GM18526 (cell line): ENCODE measurements around the gene GREM1.

Source experiments
- POLR2A ChIP-seq: IDR thresholded peaks from 3 replicates; pipeline ENCODE4 v1.6.1; 2011; ENCODE audit not compliant: insufficient read length; ENCODE audit errors: extremely low read depth

Gene GREM1

GRCh38 chr15:32717426-32718226 is at the start of gene GREM1:
Gene GREM1, plus strand, starts transcription at chr15:32718004. Its CDS starts 12,687 bp downstream, at chr15:32730691.
- no peak for TF ChIP-seq POLR2A

GRCh38 chr15:32668942-32669341 is 48.9 kb upstream of the GREM1 start:
- no peak for TF ChIP-seq POLR2A

DNA sequence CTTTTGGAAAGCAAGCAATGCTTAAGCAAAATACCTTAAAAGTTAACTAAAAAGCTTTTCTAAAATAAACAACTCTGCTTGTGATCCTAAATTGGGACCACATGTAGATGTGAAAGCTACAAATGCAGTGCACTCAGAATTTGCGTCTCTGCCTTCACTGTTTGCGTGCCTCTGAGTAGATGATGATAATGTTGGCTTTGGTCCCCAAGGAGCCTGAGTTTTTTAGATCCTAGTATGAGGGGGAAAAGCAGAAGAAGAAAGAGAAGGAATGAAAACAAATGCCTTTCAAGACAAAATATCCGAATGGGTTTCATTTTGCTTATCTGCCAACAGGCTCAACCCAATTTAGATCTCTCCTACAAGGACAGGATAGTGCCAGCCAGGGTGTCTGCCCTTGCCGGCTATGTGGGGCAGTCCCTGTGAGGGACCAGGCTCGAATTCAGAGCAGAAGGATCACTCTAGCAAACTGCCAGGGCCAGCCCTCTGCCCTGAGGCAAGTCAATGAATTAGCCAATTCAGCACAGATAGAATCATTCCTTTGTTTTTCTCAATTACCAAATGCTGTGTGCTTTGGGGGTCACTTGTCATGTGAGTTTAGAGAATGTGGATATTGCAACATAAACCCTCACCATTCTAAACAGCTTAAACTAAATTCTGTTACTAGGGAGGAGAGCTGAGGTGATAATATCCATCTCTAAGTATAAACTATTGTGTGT is 47.8 kb upstream of the GREM1 start:
- no peak for TF ChIP-seq POLR2A

- no peak for TF ChIP-seq POLR2A
Measured at GRCh38 chr15:32670623-32671022, 47.2 kb upstream of the GREM1 start.

GRCh38 chr15:32671339-32672325 is 46.2 kb upstream of the GREM1 start:
- no peak for TF ChIP-seq POLR2A

GRCh38 chr15:32674681-32675080 is 43.1 kb upstream of the GREM1 start:
- no peak for TF ChIP-seq POLR2A

DNA sequence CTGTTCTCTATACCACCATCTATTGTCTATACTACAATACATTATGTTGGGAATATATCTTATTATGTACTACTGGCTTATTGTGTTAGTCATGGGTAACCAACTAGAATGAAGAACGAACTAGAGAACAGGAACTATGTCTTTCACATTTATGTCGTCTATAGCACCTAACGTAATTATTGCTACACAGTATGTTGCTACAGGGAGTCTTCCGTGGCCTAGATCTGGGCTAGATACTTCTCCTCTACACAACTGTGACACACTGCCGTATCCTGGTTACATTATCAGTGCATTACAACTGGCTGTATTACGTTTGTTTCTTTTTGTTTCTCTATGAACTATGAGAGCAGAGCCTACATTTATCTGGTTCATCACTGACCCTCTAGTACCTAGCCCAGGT is 42.3 kb upstream of the GREM1 start:
- TF ChIP-seq POLR2A, result no peak

DNA sequence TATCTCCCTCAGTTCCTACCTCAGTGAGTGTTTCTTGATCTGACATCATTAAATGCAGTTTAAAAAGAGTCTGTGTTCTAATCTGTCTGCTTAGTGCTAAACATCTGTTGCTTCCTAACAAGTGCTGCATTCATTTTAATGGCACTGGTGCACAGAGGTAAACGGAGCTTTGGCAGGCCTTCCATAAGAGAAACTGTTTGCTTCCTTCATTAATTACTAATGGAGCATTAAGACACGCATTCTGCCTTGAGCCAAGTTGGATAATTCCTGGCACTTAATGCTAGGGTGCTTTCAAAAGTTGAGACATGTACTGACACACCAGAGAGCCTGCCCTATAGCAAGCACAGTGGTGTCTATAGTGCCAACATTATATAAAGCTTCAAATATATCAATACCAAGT is 41.6 kb upstream of the GREM1 start:
- TF ChIP-seq POLR2A, result no peak

GRCh38 chr15:32677238-32677750 is 40.5 kb upstream of the GREM1 start:
- no peak for TF ChIP-seq POLR2A

DNA sequence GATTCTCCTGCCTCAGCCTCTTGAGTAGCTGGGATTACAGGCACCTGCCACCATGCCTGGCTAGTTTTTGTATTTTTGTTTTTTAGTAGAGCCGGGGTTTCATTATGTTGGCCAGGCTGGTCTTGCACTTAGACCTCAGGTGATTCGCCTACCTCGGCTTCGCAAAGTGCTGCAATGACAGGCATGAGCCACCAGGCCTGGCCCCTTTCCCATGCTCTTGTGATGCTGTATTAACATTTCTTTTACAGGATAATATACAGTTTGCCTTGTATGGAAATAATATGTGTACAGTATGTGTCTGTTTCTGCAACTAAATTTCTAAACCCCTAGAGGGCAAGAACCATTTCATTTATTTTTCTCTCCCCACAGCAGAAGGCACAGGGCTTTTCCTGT is 38.5 kb upstream of the GREM1 start:
- no peak for TF ChIP-seq POLR2A

DNA sequence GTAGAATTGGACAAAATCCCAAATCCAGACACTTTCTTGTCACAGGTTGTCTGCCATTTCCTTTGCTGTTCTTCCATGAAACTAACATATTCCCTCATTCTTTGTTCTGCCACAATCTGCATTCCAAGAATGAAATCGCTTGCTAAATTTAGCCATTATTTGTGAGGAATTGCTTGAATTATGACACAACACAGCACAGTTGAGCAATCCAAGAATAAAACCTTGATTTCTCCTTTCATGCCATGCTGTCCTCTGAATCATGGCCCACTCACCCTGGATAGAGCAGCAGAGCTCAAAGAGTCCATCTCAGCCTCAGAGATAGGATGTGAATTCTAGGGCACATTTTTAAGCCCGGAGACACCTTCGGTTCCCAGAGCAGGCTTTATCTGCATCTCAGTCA is 35.2 kb upstream of the GREM1 start:
- TF ChIP-seq POLR2A, result no peak

DNA sequence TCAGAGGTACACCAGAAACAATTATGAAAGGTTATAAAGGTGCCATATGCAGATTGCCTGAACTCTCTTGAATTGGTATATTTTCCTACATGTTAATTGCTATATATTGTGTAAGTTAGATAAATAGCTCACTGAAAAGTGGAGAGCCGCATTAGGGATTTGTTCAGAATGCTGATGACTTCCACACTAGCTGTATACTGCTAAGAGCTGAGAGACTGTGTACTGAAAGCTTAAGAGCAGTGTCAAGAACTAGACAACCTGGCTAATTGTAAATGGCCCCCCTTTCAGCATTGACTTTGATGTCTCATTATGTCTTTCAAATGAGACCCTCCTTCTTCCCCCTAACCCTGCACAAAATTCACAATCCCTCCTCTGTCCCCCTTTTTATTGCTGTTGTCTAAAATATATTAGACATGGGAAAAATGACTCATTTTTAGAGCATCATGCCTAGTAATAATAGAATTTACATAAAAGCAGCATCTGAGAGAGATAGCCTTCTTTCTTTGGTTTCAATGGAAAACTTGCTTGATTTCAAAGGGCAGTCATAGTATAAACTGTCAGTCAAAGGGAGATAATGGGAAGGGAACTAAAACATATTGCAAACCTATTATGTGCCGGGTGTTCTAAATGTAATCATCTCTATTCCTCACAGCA is 34.7 kb upstream of the GREM1 start:
- no peak for TF ChIP-seq POLR2A

DNA sequence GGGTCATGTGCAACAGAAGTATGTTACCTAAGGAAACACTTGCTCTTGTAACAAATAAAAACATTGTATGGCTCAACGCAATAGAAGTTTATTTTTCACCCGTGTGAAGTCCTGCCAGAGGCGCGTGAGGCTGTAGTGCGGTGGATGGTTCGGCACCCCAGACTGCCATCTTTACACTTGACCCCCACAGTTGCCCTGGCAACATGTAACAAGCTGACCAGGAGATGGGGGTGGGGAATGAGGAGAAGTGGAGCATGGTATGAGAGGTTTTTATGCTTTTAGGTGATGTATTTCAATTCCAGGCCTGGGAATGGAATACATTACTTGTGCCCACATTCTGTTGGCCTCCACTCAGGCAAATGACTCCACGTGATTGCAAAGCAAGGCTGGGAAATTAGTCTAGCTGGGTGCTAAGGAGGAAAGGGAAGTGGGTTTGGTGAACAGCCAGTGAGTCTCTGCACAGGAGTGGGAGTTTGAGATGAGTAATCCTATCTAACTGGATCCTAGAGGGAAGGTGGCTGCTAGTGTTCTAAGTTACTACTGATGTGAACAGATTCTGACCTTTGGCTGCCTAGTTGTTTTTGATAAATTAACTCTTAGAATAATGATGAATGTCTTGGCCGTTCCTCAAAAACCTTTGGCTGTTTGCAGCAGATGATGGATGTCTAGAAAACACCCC is 33.8 kb upstream of the GREM1 start:
- no peak for TF ChIP-seq POLR2A

- no peak for TF ChIP-seq POLR2A
Measured at GRCh38 chr15:32685576-32685975, 32.2 kb upstream of the GREM1 start.
